Measurements from ENCODE around the gene HNRNPUL1. TPM values are rescaled to one million over a fixed set of nuclear protein-coding genes. Genes with fewer than 3 reads are reported as not detected.
"Not testable (repeated sequence)": the region's sequence is repeated elsewhere in the genome, so short reads cannot be mapped to it uniquely, and the experiment has no call there.

Gene HNRNPUL1
- total and polyA plus RNA-seq, 2 experiments from 2014 or later, result 204 to 207 TPM

DNA sequence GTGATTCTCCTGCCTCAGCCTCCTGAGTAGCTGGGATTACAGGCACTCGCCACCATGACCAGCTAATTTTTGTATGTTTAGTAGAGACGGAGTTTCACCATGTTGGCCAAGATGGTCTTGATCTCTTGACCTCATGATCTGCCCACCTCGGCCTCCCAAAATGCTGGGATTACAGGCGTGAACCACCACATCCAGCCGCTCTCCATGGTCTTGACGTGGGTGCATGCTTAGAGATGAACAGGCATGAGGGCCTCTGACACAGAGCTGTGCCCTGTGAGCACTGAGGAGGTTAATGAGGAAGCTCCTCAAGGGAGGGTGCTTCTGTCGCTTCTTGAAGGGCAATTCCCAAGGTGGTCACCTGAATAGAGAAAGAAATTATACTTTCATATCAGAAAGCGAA is 25.6 kb downstream of the HNRNPUL1 start:
- Histone ChIP-seq H3K79me2 (replicated peaks; ENCODE audit: insufficient read depth) (peaks cover 36% of the 10 kb centered on the region), H3F3A (replicated peaks; ENCODE audit: low read depth) (peaks cover 28% of the 10 kb centered on the region), H3K4me1 (ENCODE audit: insufficient read depth) (peaks cover 14% of the 10 kb centered on the region), H3K27ac (ENCODE audit: low read depth) (peak overlapping the region; percentile 66), H3K36me3 (ENCODE audit: insufficient read depth) (peaks cover 75% of the 10 kb centered on the region), H4K20me1 (replicated peaks; ENCODE audit: insufficient read depth) (peaks cover 35% of the 10 kb centered on the region)
- not testable (repeated sequence) for ATAC-seq; H2AFZ ChIP-seq; H3K27me3 ChIP-seq (ENCODE audit: insufficient read depth); H3K4me2 ChIP-seq; H3K9me3 Mint-ChIP-seq; H3K4me3 ChIP-seq; H3K4me3 Mint-ChIP-seq; H3K9me2 ChIP-seq (ENCODE audit: insufficient read depth); DNase-seq (ENCODE audit: low spot score)
- Mint-ChIP-seq H3K36me3 (ENCODE audit: low read depth) (peaks cover 98% of the 10 kb centered on the region), H3K27ac (peak overlapping the region; percentile 81; the same call in 1 of the 2 replicates), H3K4me1 (peaks cover 19% of the 10 kb centered on the region), H3K27me3 (ENCODE audit: insufficient read depth, low read depth, poor library complexity) (peaks cover 10% of the 10 kb centered on the region)
- TF ChIP-seq, protein P1, sequence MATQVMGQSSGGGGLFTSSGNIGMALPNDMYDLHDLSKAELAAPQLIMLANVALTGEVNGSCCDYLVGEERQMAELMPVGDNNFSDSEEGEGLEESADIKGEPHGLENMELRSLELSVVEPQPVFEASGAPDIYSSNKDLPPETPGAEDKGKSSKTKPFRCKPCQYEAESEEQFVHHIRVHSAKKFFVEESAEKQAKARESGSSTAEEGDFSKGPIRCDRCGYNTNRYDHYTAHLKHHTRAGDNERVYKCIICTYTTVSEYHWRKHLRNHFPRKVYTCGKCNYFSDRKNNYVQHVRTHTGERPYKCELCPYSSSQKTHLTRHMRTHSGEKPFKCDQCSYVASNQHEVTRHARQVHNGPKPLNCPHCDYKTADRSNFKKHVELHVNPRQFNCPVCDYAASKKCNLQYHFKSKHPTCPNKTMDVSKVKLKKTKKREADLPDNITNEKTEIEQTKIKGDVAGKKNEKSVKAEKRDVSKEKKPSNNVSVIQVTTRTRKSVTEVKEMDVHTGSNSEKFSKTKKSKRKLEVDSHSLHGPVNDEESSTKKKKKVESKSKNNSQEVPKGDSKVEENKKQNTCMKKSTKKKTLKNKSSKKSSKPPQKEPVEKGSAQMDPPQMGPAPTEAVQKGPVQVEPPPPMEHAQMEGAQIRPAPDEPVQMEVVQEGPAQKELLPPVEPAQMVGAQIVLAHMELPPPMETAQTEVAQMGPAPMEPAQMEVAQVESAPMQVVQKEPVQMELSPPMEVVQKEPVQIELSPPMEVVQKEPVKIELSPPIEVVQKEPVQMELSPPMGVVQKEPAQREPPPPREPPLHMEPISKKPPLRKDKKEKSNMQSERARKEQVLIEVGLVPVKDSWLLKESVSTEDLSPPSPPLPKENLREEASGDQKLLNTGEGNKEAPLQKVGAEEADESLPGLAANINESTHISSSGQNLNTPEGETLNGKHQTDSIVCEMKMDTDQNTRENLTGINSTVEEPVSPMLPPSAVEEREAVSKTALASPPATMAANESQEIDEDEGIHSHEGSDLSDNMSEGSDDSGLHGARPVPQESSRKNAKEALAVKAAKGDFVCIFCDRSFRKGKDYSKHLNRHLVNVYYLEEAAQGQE (IDR thresholded peaks at IDR 0.05; ENCODE audit: unreplicated experiment), result peak; percentile 33

DNA sequence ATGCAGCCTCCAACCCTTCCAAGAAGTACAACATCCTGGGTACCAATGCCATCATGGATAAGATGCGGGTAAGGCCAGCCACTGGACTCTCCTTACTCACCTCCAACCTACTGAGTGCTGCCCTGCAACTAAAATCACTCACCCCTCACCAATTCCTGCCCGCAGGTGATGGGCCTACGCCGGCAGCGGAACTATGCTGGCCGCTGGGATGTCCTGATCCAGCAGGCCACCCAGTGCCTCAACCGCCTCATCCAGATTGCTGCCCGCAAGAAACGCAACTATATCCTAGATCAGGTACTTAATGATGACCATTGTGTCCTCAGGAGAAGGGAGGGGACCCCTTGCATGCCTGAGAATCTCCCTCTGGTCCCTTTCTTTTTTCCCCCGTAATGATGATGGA is 30.2 kb downstream of the HNRNPUL1 start:
- H3K4me1 Mint-ChIP-seq, result peaks cover 4% of the 10 kb centered on the region; the same call in 1 of the 3 replicates
- no peak overlapping the region for H3K27ac Mint-ChIP-seq
- no peak overlapping the region for H3K4me3 ChIP-seq
- H3K27ac ChIP-seq (ENCODE audit: low read depth), result no peak overlapping the region
- H3K36me3 Mint-ChIP-seq (ENCODE audit: low read depth), result peaks cover 96% of the 10 kb centered on the region
- peaks cover 5% of the 10 kb centered on the region for H3K27me3 Mint-ChIP-seq (ENCODE audit: insufficient read depth, low read depth, poor library complexity)
- H3K36me3 ChIP-seq (ENCODE audit: insufficient read depth), result peaks cover 87% of the 10 kb centered on the region
- H2AFZ ChIP-seq, result no peak overlapping the region
- peaks cover 18% of the 10 kb centered on the region; the same call in 1 of the 2 replicates for H3F3A ChIP-seq (replicated peaks; ENCODE audit: low read depth)
- ATAC-seq, result no peak
- no peaks in the 10 kb centered on the region for H3K27me3 ChIP-seq (ENCODE audit: insufficient read depth)
- no peaks in the 10 kb centered on the region for H3K9me2 ChIP-seq (ENCODE audit: insufficient read depth)
- 0 out of 2 replicates have a peak, but pooled peaks cover under 1% of the 10 kb centered on the region for H3K4me1 ChIP-seq (ENCODE audit: insufficient read depth)
- peaks cover 28% of the 10 kb centered on the region for H3K79me2 ChIP-seq (replicated peaks; ENCODE audit: insufficient read depth)
- H4K20me1 ChIP-seq (replicated peaks; ENCODE audit: insufficient read depth), result peaks cover 47% of the 10 kb centered on the region
- no peak overlapping the region for H3K4me3 Mint-ChIP-seq
- no peak for DNase-seq (ENCODE audit: low spot score)
- H3K9me3 Mint-ChIP-seq, result no peaks in the 10 kb centered on the region
- H3K4me2 ChIP-seq, result no peak overlapping the region
- TF ChIP-seq NANOG (IDR thresholded peaks at IDR 0.05; ENCODE audit: borderline replicate concordance) (no peak), JUNB (IDR thresholded peaks at IDR 0.05; ENCODE audit: unreplicated experiment) (no peak), POLR2AphosphoS5 (IDR thresholded peaks at IDR 0.05; ENCODE audit: low read depth) (no peak), ZNF114 (CRISPR knock-in tag; IDR thresholded peaks at IDR 0.05) (no peak), ZNF331 (CRISPR knock-in tag; IDR thresholded peaks at IDR 0.05; ENCODE audit: low read depth) (no peak)
- TF ChIP-seq, protein P2, sequence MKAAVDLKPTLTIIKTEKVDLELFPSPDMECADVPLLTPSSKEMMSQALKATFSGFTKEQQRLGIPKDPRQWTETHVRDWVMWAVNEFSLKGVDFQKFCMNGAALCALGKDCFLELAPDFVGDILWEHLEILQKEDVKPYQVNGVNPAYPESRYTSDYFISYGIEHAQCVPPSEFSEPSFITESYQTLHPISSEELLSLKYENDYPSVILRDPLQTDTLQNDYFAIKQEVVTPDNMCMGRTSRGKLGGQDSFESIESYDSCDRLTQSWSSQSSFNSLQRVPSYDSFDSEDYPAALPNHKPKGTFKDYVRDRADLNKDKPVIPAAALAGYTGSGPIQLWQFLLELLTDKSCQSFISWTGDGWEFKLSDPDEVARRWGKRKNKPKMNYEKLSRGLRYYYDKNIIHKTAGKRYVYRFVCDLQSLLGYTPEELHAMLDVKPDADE (IDR thresholded peaks at IDR 0.05), result no peak
- TF ChIP-seq, protein P3, sequence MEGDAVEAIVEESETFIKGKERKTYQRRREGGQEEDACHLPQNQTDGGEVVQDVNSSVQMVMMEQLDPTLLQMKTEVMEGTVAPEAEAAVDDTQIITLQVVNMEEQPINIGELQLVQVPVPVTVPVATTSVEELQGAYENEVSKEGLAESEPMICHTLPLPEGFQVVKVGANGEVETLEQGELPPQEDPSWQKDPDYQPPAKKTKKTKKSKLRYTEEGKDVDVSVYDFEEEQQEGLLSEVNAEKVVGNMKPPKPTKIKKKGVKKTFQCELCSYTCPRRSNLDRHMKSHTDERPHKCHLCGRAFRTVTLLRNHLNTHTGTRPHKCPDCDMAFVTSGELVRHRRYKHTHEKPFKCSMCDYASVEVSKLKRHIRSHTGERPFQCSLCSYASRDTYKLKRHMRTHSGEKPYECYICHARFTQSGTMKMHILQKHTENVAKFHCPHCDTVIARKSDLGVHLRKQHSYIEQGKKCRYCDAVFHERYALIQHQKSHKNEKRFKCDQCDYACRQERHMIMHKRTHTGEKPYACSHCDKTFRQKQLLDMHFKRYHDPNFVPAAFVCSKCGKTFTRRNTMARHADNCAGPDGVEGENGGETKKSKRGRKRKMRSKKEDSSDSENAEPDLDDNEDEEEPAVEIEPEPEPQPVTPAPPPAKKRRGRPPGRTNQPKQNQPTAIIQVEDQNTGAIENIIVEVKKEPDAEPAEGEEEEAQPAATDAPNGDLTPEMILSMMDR (conservative IDR thresholded peaks at IDR 0.05; ENCODE audit: low read depth in 2 of 2), result no peak
- TF ChIP-seq, protein P4, sequence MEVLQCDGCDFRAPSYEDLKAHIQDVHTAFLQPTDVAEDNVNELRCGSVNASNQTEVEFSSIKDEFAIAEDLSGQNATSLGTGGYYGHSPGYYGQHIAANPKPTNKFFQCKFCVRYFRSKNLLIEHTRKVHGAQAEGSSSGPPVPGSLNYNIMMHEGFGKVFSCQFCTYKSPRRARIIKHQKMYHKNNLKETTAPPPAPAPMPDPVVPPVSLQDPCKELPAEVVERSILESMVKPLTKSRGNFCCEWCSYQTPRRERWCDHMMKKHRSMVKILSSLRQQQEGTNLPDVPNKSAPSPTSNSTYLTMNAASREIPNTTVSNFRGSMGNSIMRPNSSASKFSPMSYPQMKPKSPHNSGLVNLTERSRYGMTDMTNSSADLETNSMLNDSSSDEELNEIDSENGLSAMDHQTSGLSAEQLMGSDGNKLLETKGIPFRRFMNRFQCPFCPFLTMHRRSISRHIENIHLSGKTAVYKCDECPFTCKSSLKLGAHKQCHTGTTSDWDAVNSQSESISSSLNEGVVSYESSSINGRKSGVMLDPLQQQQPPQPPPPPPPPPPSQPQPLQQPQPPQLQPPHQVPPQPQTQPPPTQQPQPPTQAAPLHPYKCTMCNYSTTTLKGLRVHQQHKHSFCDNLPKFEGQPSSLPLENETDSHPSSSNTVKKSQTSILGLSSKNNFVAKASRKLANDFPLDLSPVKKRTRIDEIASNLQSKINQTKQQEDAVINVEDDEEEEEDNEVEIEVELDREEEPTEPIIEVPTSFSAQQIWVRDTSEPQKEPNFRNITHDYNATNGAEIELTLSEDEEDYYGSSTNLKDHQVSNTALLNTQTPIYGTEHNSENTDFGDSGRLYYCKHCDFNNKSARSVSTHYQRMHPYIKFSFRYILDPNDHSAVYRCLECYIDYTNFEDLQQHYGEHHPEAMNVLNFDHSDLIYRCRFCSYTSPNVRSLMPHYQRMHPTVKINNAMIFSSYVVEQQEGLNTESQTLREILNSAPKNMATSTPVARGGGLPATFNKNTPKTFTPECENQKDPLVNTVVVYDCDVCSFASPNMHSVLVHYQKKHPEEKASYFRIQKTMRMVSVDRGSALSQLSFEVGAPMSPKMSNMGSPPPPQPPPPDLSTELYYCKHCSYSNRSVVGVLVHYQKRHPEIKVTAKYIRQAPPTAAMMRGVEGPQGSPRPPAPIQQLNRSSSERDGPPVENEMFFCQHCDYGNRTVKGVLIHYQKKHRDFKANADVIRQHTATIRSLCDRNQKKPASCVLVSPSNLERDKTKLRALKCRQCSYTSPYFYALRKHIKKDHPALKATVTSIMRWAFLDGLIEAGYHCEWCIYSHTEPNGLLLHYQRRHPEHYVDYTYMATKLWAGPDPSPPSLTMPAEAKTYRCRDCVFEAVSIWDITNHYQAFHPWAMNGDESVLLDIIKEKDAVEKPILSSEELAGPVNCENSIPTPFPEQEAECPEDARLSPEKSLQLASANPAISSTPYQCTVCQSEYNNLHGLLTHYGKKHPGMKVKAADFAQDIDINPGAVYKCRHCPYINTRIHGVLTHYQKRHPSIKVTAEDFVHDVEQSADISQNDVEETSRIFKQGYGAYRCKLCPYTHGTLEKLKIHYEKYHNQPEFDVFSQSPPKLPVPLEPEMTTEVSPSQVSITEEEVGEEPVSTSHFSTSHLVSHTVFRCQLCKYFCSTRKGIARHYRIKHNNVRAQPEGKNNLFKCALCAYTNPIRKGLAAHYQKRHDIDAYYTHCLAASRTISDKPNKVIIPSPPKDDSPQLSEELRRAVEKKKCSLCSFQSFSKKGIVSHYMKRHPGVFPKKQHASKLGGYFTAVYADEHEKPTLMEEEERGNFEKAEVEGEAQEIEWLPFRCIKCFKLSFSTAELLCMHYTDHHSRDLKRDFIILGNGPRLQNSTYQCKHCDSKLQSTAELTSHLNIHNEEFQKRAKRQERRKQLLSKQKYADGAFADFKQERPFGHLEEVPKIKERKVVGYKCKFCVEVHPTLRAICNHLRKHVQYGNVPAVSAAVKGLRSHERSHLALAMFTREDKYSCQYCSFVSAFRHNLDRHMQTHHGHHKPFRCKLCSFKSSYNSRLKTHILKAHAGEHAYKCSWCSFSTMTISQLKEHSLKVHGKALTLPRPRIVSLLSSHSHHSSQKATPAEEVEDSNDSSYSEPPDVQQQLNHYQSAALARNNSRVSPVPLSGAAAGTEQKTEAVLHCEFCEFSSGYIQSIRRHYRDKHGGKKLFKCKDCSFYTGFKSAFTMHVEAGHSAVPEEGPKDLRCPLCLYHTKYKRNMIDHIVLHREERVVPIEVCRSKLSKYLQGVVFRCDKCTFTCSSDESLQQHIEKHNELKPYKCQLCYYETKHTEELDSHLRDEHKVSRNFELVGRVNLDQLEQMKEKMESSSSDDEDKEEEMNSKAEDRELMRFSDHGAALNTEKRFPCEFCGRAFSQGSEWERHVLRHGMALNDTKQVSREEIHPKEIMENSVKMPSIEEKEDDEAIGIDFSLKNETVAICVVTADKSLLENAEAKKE (CRISPR knock-in tag; IDR thresholded peaks at IDR 0.05), result no peak
